Spleen (tissue), 11 donors: Measurements from ENCODE around the gene CD81. TPM values are rescaled to one million over a fixed set of nuclear protein-coding genes. Genes with fewer than 3 reads are reported as not detected.

ENCODE experiments used
- DNase-seq: peaks from one replicate; pipeline ENCODE4 v3.0.0-alpha.2; 2020
- H3K27ac ChIP-seq, 8 donors: fragments of 200-600 bp; sonication (generic) in 7 of 8; 1 replicate in 4 of 8; 2 replicates in 4 of 8; pipeline versions ENCODE4 v1.5.0 to v1.8.0; 2016 to 2021; ENCODE audit warnings: inconsistent platforms in 4 of 8, mild to moderate bottlenecking in 4 of 8, moderate library complexity in 1 of 8
- H3K27me3 ChIP-seq, 7 donors: fragments of 200-600 bp; sonication (generic) in 6 of 7; replicated peaks in 1 of 7; 1 replicate in 4 of 7; 2 replicates in 3 of 7; pipeline versions ENCODE4 v1.5.0 to v1.8.0; 2016 to 2021; ENCODE audit warnings: inconsistent platforms in 3 of 7, mild to moderate bottlenecking in 1 of 7
- H3K36me3 ChIP-seq, 6 donors: fragments of 200-600 bp; sonication (generic) in 5 of 6; 1 replicate in 4 of 6; 2 replicates in 2 of 6; pipeline versions ENCODE4 v1.5.0 to v1.8.0; 2016 to 2021; ENCODE audit warnings: inconsistent platforms in 2 of 6
- H3K4me1 ChIP-seq, 6 donors: fragments of 200-600 bp; sonication (generic) in 5 of 6; 1 replicate in 3 of 6; 2 replicates in 3 of 6; pipeline versions ENCODE4 v1.5.0 to v1.8.0; 2016 to 2021; ENCODE audit warnings: inconsistent platforms in 3 of 6
- H3K4me3 ChIP-seq, 8 donors: fragments of 200-600 bp; sonication (generic) in 7 of 8; 1 replicate in 4 of 8; 2 replicates in 4 of 8; pipeline versions ENCODE4 v1.5.0 to v1.8.0; 2016 to 2021; ENCODE audit warnings: inconsistent platforms in 4 of 8, mild to moderate bottlenecking in 4 of 8, moderate library complexity in 2 of 8
- H3K9me3 ChIP-seq, 8 donors: fragments of 200-600 bp; sonication (generic) in 7 of 8; 1 replicate in 4 of 8; 2 replicates in 4 of 8; pipeline versions ENCODE4 v1.5.0 to v1.8.0; 2016 to 2021; ENCODE audit warnings: inconsistent platforms in 4 of 8
- CTCF ChIP-seq, 11 experiments: fragments of 200-600 bp in 7 of 11; fragments of 450-650 bp in 4 of 11; sonication (generic) in 4 of 11; IDR thresholded peaks in 8 of 11; conservative IDR thresholded peaks in 3 of 11; 1 replicate in 7 of 11; 2 replicates in 4 of 11; pipeline versions ENCODE4 v1.4.0 to v1.8.0; 2016 to 2021; ENCODE audit warnings: antibody characterized with exemption in 11 of 11, inconsistent platforms in 4 of 11, mild to moderate bottlenecking in 1 of 11
- POLR2A ChIP-seq, 3 donors: fragments of 450-650 bp; IDR thresholded peaks; one replicate each; pipeline ENCODE4 v1.5.1; 2017; ENCODE audit warnings: antibody characterized with exemption in 3 of 3, mild to moderate bottlenecking in 1 of 3
- POLR2AphosphoS5 ChIP-seq, 3 donors: sonication (generic); formaldehyde crosslinking; IDR thresholded peaks; one replicate each; pipeline ENCODE4 v1.5.1; 2017; ENCODE audit warnings: antibody characterized with exemption in 3 of 3
- WGBS, 5 donors: extraction: QIAGEN DNeasy Blood & Tissue Kit in 3 of 5; methylation state at CpG; one replicate each; pipeline versions ENCODE4 v1.1.5 to v1.1.7; 2013 to 2018; 5-methylcytosine and 5-hydroxymethylcytosine counted together
- intact Hi-C: fragments of 100-400 bp; cut with DNase I; formaldehyde crosslinking; loops from one replicate; pipeline ENCODE4 v1.15.0; 2023; ENCODE audit warnings: low total_unique reads
- polyA plus RNA-seq, 3 donors: library from polyadenylated mRNA; stranded (reverse); fragments of 200-250 nt; gene quantifications; one replicate each; pipeline ENCODE4 v1.2.1, GENCODE V29; 2013
- total RNA-seq, 7 donors: library from RNA; depleted of rRNA in 3 of 7; stranded (reverse); fragments of >200 nt in 3 of 7; fragmentation: NEBNext Ultra II Directional in 4 of 7; extraction: Animal tissue kit (Norgen Biotek cat#: 25700) in 4 of 7; gene quantifications; one replicate each; pipeline versions ENCODE4 v1.1.0 to v1.2.1, GENCODE V29; 2016 to 2021
- donor health status: healthy with polysubstance abuse.
- donor health status: DM: no; HTN: no; CAD: no; lungs with moderate emphysema.
- donor health status: DM: no; HTN: no; CAD: no.
- donor health status: Bipolar disorder and iron deficiency.
- donor health status: healthy.
- donor health status: DM: no; HTN: no; CAD: no.
- donor health status: DM: yes; HTN: yes; CAD: no.

CD81 gene
- total and polyA plus RNA-seq, 10 donors: 191 to 594 (median 433) TPM

- DNase-seq: peak; percentile 82
- H3K36me3 ChIP-seq: peaks cover 0 to 44% (median 5%) of the 10 kb centered on the region in 6 donors
- intact Hi-C loops: no loop called here
- H3K9me3 ChIP-seq: no peaks in the 10 kb centered on the region
- 45 to 62% (median 55%) methylated on average over 8 to 9 of the region's 9 CpGs for WGBS, 5 donors
- H3K27ac ChIP-seq: peak overlapping the region; percentile 54 to 98 (median 88)
- peak in 1 of 3 donors; percentile 13 for TF ChIP-seq POLR2AphosphoS5 (IDR thresholded peaks at IDR 0.05)
- TF ChIP-seq POLR2A (IDR thresholded peaks at IDR 0.05): no peak
- no peaks in the 10 kb centered on the region for H3K27me3 ChIP-seq
- peaks cover 87 to 100% (median 99%) of the 10 kb centered on the region in 6 donors for H3K4me1 ChIP-seq
- H3K4me3 ChIP-seq: peak overlapping the region in 3 of 8 donors; percentile 27 to 66 (median 31)
Observed at GRCh38 chr11:2386591-2386990, 9.5 kb downstream of the CD81 start.

- peak overlapping the region in 3 of 8 donors; percentile 14 to 66 (median 27) for H3K4me3 ChIP-seq
- 25 to 37% (median 32%) methylated on average over 14 of the region's 14 CpGs for WGBS, 5 donors
- H3K4me1 ChIP-seq: peaks cover 78 to 100% (median 99%) of the 10 kb centered on the region in 6 donors
- TF ChIP-seq CTCF (IDR thresholded peaks at IDR 0.05 in 8 of 11, conservative IDR thresholded peaks at IDR 0.05 in 3 of 11) (no peak), POLR2AphosphoS5 (IDR thresholded peaks at IDR 0.05) (peak in 1 of 3 donors; percentile 45)
- peaks cover 0 to 48% (median 14%) of the 10 kb centered on the region in 6 donors for H3K36me3 ChIP-seq
- H3K27ac ChIP-seq: peak overlapping the region in 7 of 8 donors; percentile 54 to 98 (median 96)
- intact Hi-C loops: no loop called here
- no peak for DNase-seq
- no peaks in the 10 kb centered on the region for H3K27me3 ChIP-seq
- no peaks in the 10 kb centered on the region for H3K9me3 ChIP-seq
Observed at GRCh38 chr11:2387266-2387987, 10.3 kb downstream of the CD81 start.

GRCh38 chr11:2388431-2389376, 11.6 kb downstream of the CD81 start:
- Histone ChIP-seq H3K4me1 (peaks cover 71 to 100% (median 99%) of the 10 kb centered on the region in 6 donors), H3K9me3 (no peaks in the 10 kb centered on the region), H3K4me3 (peak overlapping the region in 1 of 8 donors; percentile 30), H3K27ac (peak overlapping the region in 7 of 8 donors; percentile 36 to 98 (median 96)), H3K27me3 (no peaks in the 10 kb centered on the region), H3K36me3 (peaks cover 0 to 60% (median 22%) of the 10 kb centered on the region in 6 donors)
- WGBS, 5 donors: 46 to 64% (median 60%) methylated on average over 10 to 15 of the region's 15 CpGs
- TF ChIP-seq POLR2AphosphoS5 (IDR thresholded peaks at IDR 0.05) (peak in 1 of 3 donors; percentile 38), POLR2A (IDR thresholded peaks at IDR 0.05) (no peak), CTCF (IDR thresholded peaks at IDR 0.05 in 8 of 11, conservative IDR thresholded peaks at IDR 0.05 in 3 of 11) (peak in 1 of 11 experiments; percentile 12)
- no peak for DNase-seq
- intact Hi-C loops: no loop called here

- 24 to 40% (median 33%) methylated on average over 14 of the region's 14 CpGs for WGBS, 5 donors
- Histone ChIP-seq H3K27me3 (no peaks in the 10 kb centered on the region), H3K4me3 (peak overlapping the region in 1 of 8 donors; percentile 30), H3K9me3 (no peaks in the 10 kb centered on the region), H3K27ac (peak overlapping the region in 7 of 8 donors; percentile 36 to 98 (median 96)), H3K4me1 (peaks cover 70 to 100% (median 100%) of the 10 kb centered on the region in 6 donors), H3K36me3 (peaks cover 0 to 68% (median 29%) of the 10 kb centered on the region in 6 donors)
- intact Hi-C loops: no loop called here
- DNase-seq: peak; percentile 84
- TF ChIP-seq POLR2AphosphoS5 (IDR thresholded peaks at IDR 0.05) (peak in 2 of 3 donors; percentile 50 to 65), POLR2A (IDR thresholded peaks at IDR 0.05) (no peak), CTCF (IDR thresholded peaks at IDR 0.05 in 8 of 11, conservative IDR thresholded peaks at IDR 0.05 in 3 of 11) (peak in 1 of 11 experiments; percentile 5)
Observed at GRCh38 chr11:2389377-2390026, 12.4 kb downstream of the CD81 start.
